ENCODE results near the gene CFAP20DC.

- no peak for TF ChIP-seq CTCF (IDR thresholded peaks at IDR 0.05; ENCODE audit: low read depth, low read length, missing input control)
- TF ChIP-seq NR2F2 (IDR thresholded peaks at IDR 0.05), result no peak
- no peak for TF ChIP-seq MAX (IDR thresholded peaks at IDR 0.05)
- no peak for TF ChIP-seq RAD21 (IDR thresholded peaks at IDR 0.05)
- TF ChIP-seq ZBTB33 (IDR thresholded peaks at IDR 0.05), result no peak
- TF ChIP-seq GABPA (IDR thresholded peaks at IDR 0.05 in 1 of 2, conservative IDR thresholded peaks at IDR 0.05 in 1 of 2), result no peak
- TF ChIP-seq REST (IDR thresholded peaks at IDR 0.05), result no peak
These were observed 70.0 kb downstream of the CFAP20DC start for GRCh38 chr3:58979840-58980239.
